ENCODE data around the gene C9orf40.

DNA sequence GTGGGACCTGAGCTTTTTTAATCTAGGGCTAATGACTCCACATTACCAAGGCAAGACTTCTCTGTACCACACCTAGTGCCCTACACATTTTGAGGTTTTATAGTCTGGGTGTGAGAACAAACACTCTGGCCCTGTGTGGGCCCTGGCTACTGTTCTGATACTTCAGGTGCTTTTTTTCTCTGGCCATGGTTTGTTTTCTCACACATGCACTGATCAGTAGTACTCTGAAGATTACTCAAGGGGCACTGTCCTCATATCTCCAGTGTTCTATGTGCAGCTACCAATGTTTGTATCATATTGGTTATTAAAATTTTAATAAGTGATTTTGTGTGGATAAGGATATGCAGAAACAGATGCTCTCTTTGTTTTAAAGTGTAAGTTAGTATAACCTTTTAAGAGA lies 5.9 kb upstream of the C9orf40 start:
- TF ChIP-seq, protein P1, sequence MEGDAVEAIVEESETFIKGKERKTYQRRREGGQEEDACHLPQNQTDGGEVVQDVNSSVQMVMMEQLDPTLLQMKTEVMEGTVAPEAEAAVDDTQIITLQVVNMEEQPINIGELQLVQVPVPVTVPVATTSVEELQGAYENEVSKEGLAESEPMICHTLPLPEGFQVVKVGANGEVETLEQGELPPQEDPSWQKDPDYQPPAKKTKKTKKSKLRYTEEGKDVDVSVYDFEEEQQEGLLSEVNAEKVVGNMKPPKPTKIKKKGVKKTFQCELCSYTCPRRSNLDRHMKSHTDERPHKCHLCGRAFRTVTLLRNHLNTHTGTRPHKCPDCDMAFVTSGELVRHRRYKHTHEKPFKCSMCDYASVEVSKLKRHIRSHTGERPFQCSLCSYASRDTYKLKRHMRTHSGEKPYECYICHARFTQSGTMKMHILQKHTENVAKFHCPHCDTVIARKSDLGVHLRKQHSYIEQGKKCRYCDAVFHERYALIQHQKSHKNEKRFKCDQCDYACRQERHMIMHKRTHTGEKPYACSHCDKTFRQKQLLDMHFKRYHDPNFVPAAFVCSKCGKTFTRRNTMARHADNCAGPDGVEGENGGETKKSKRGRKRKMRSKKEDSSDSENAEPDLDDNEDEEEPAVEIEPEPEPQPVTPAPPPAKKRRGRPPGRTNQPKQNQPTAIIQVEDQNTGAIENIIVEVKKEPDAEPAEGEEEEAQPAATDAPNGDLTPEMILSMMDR (IDR thresholded peaks at IDR 0.05), result no peak
- no peak for TF ChIP-seq POLR2A (IDR thresholded peaks at IDR 0.05)

All from esophagus squamous epithelium (tissue), 4 donors.